ENCODE data around the gene EPS8.

- no peak for TF ChIP-seq GATA2 (IDR thresholded peaks at IDR 0.05; ENCODE audit: low read depth, low read length)
- no peak for TF ChIP-seq GATA3 (IDR thresholded peaks at IDR 0.05; ENCODE audit: low read depth, low read length)
These were observed 11.1 kb upstream of the EPS8 start for GRCh38 chr12:15800278-15800677.

All from SH-SY5Y (cell line).